WTC11 (cell line): ENCODE results near the gene TMEM41B. TPM values are rescaled to one million over a fixed set of nuclear protein-coding genes. Genes with fewer than 3 reads are reported as not detected.

Source experiments
- ATAC-seq: fragments of 200-7000 bp; cut with Tn5 transposase; 2 replicates; pipeline ENCODE4 v1.10.0; 2021; ENCODE audit warnings: mild to moderate bottlenecking, moderate library complexity
- CTCF ChIA-PET: fragments of 300-600 bp; sonication (Branson Sonifier 250); formaldehyde crosslinking; loops from one replicate; lab custom pipeline; 2021; ENCODE audit warnings: antibody characterized with exemption; lab: Charles Lee
- POLR2A ChIA-PET: fragments of 350-600 bp; sonication (Branson Sonifier 250); formaldehyde crosslinking; loops from one replicate; lab custom pipeline; 2021; ENCODE audit warnings: antibody characterized with exemption; lab: Charles Lee
- DNase-seq: peaks from one replicate; pipeline ENCODE4 v3.0.0; 2021; ENCODE audit warnings: low spot score
- H3K27ac Mint-ChIP-seq: 2 replicates; pipeline ENCODE4 v1.8.0; 2021; ENCODE audit warnings: mixed read lengths
- H3K27me3 Mint-ChIP-seq: 2 replicates; pipeline ENCODE4 v1.8.0; 2021; ENCODE audit warnings: low read depth, mild to moderate bottlenecking, moderate library complexity, mixed read lengths
- H3K36me3 Mint-ChIP-seq: 2 replicates; pipeline ENCODE4 v1.8.0; 2021; ENCODE audit warnings: mixed read lengths
- H3K4me1 Mint-ChIP-seq: 2 replicates; pipeline ENCODE4 v1.8.0; 2022; ENCODE audit warnings: mixed read lengths
- H3K4me3 Mint-ChIP-seq: 2 replicates; pipeline ENCODE4 v1.8.0; 2021; ENCODE audit warnings: mild to moderate bottlenecking, moderate library complexity, mixed read lengths
- H3K9me3 Mint-ChIP-seq: 2 replicates; pipeline ENCODE4 v1.8.0; 2021; ENCODE audit warnings: mixed read lengths
- ARID4B ChIP-seq: sonication (generic); formaldehyde crosslinking; IDR thresholded peaks from 2 replicates; pipeline ENCODE4 v1.8.0; 2023; ENCODE audit warnings: missing genetic modification reagents, mild to moderate bottlenecking, borderline replicate concordance
- ATF2 ChIP-seq: sonication (generic); formaldehyde crosslinking; IDR thresholded peaks from 2 replicates; pipeline ENCODE4 v1.8.1; 2022; ENCODE audit warnings: low read depth, missing genetic modification reagents, borderline replicate concordance
- ATF3 ChIP-seq: sonication (generic); formaldehyde crosslinking; conservative IDR thresholded peaks from 2 replicates; pipeline ENCODE4 v1.8.1; 2022; ENCODE audit warnings: mild to moderate bottlenecking, missing genetic modification reagents
- CREB1 ChIP-seq: sonication (generic); formaldehyde crosslinking; IDR thresholded peaks from 2 replicates; pipeline ENCODE4 v1.8.0; 2023; ENCODE audit warnings: mild to moderate bottlenecking, missing genetic modification reagents
- CREM ChIP-seq: sonication (generic); formaldehyde crosslinking; IDR thresholded peaks from 2 replicates; pipeline ENCODE4 v1.8.1; 2022; ENCODE audit warnings: mild to moderate bottlenecking, missing genetic modification reagents, moderate library complexity
- ELF4 ChIP-seq: sonication (generic); formaldehyde crosslinking; IDR thresholded peaks from 2 replicates; pipeline ENCODE4 v1.8.1; 2022; ENCODE audit warnings: low read depth, mild to moderate bottlenecking, moderate library complexity, missing genetic modification reagents
- ERG ChIP-seq: fragments of 250-450 bp; sonication (Bioruptor Pico); IDR thresholded peaks from 2 replicates; pipeline ENCODE4 v1.8.0; 2021; ENCODE audit warnings: mild to moderate bottlenecking
- FOXK1 ChIP-seq: sonication (generic); formaldehyde crosslinking; IDR thresholded peaks from 2 replicates; pipeline ENCODE4 v1.8.0; 2022; ENCODE audit warnings: mild to moderate bottlenecking, moderate library complexity, missing genetic modification reagents
- FOXP4 ChIP-seq: sonication (generic); formaldehyde crosslinking; IDR thresholded peaks from 2 replicates; pipeline ENCODE4 v1.8.0; 2022; ENCODE audit warnings: mild to moderate bottlenecking, missing genetic modification reagents
- GRHL2 ChIP-seq: fragments of 250-450 bp; sonication (Bioruptor Pico); IDR thresholded peaks from 2 replicates; pipeline ENCODE4 v1.8.0; 2022; ENCODE audit warnings: mild to moderate bottlenecking, moderate library complexity; ENCODE audit not compliant: insufficient replicate concordance, severe bottlenecking
- IRF1 ChIP-seq: sonication (generic); formaldehyde crosslinking; IDR thresholded peaks from 2 replicates; pipeline ENCODE4 v1.8.0; 2023; ENCODE audit warnings: missing genetic modification reagents
- KAT7 ChIP-seq: sonication (generic); formaldehyde crosslinking; IDR thresholded peaks from 2 replicates; pipeline ENCODE4 v1.8.1; 2023; ENCODE audit warnings: missing genetic modification reagents, mild to moderate bottlenecking, borderline replicate concordance
- NR2C2 ChIP-seq: sonication (generic); formaldehyde crosslinking; IDR thresholded peaks from 2 replicates; pipeline ENCODE4 v1.8.0; 2022; ENCODE audit warnings: mild to moderate bottlenecking, missing genetic modification reagents
- SOX15 ChIP-seq: fragments of 250-450 bp; sonication (Bioruptor Pico); IDR thresholded peaks from 2 replicates; pipeline ENCODE4 v1.9.0; 2021; ENCODE audit warnings: mild to moderate bottlenecking
- TEAD1 ChIP-seq: sonication (generic); formaldehyde crosslinking; IDR thresholded peaks from 2 replicates; pipeline ENCODE4 v1.8.0; 2022; ENCODE audit warnings: mild to moderate bottlenecking, missing genetic modification reagents
- TEAD4 ChIP-seq: sonication (generic); formaldehyde crosslinking; IDR thresholded peaks from 2 replicates; pipeline ENCODE4 v1.8.0; 2022; ENCODE audit warnings: mild to moderate bottlenecking, missing genetic modification reagents
- ZBTB21 ChIP-seq: sonication (generic); formaldehyde crosslinking; IDR thresholded peaks from 2 replicates; pipeline ENCODE4 v1.8.1; 2023; ENCODE audit warnings: mild to moderate bottlenecking, missing genetic modification reagents, borderline replicate concordance
- ZMAT4 ChIP-seq: fragments of 250-450 bp; sonication (Bioruptor Pico); IDR thresholded peaks from 2 replicates; pipeline ENCODE4 v1.9.0; 2021; ENCODE audit warnings: mild to moderate bottlenecking
- ZNF219 ChIP-seq: sonication (generic); formaldehyde crosslinking; IDR thresholded peaks from 2 replicates; pipeline ENCODE4 v1.8.0; 2023; ENCODE audit warnings: missing genetic modification reagents, mild to moderate bottlenecking, borderline replicate concordance
- ZNF263 ChIP-seq: sonication (generic); formaldehyde crosslinking; IDR thresholded peaks from 2 replicates; pipeline ENCODE4 v1.8.1; 2022; ENCODE audit warnings: low read depth, mild to moderate bottlenecking, moderate library complexity, missing genetic modification reagents
- ZNF317 ChIP-seq: sonication (generic); formaldehyde crosslinking; IDR thresholded peaks from 2 replicates; pipeline ENCODE4 v1.8.1; 2023; ENCODE audit warnings: low read depth, mild to moderate bottlenecking, moderate library complexity, missing genetic modification reagents, borderline replicate concordance
- ZNF396 ChIP-seq: fragments of 250-450 bp; sonication (Bioruptor Pico); IDR thresholded peaks from 2 replicates; pipeline ENCODE4 v1.8.0; 2021; ENCODE audit warnings: mild to moderate bottlenecking, moderate library complexity, borderline replicate concordance
- ZNF425 ChIP-seq: fragments of 250-450 bp; sonication (Bioruptor Pico); conservative IDR thresholded peaks from 2 replicates; pipeline ENCODE4 v1.9.0; 2021; ENCODE audit warnings: mild to moderate bottlenecking
- total RNA-seq: library from RNA; stranded (reverse); gene quantifications from 3 replicates; pipeline ENCODE4 v1.2.3, GENCODE V29; 2021

Gene TMEM41B
- total RNA-seq, 1 experiment from 2014 or later = 45.8 TPM

- H3K27ac Mint-ChIP-seq = no peak overlapping the region
- no peak for ATAC-seq
- H3K36me3 Mint-ChIP-seq = no peaks in the 10 kb centered on the region; the same call in 1 of the 2 replicates
- DNase-seq = no peak
- H3K4me3 Mint-ChIP-seq = no peak overlapping the region
- ChIA-PET CTCF (no interaction called here), POLR2A (no interaction called here)
- peaks cover 3% of the 10 kb centered on the region; the same call in 1 of the 2 replicates for H3K9me3 Mint-ChIP-seq
- H3K27me3 Mint-ChIP-seq = no peaks in the 10 kb centered on the region
- H3K4me1 Mint-ChIP-seq = peaks cover 23% of the 10 kb centered on the region
- TF ChIP-seq ZNF263 (CRISPR knock-in tag) (no peak), CREB1 (CRISPR knock-in tag) (no peak), ZNF219 (CRISPR knock-in tag) (no peak), TEAD1 (CRISPR knock-in tag) (no peak), ATF3 (CRISPR knock-in tag) (no peak), ZNF396 (CRISPR knock-in tag) (no peak), ELF4 (CRISPR knock-in tag) (no peak), FOXP4 (CRISPR knock-in tag) (no peak), ZNF317 (CRISPR knock-in tag) (no peak), ZBTB21 (no peak), IRF1 (no peak), SOX15 (no peak), FOXK1 (CRISPR knock-in tag) (no peak), ZMAT4 (no peak), ZNF425 (CRISPR knock-in tag) (no peak), NR2C2 (CRISPR knock-in tag) (no peak), TEAD4 (CRISPR knock-in tag) (no peak), ATF2 (CRISPR knock-in tag) (no peak)
- TF ChIP-seq, all 79 proteins: peak for 0
Measured at GRCh38 chr11:9269492-9270013, 44.8 kb downstream of the TMEM41B start.

GRCh38 chr11:9267680-9268079 lies 46.7 kb downstream of the TMEM41B start:
- Mint-ChIP-seq H3K27ac (peak overlapping the region; percentile 72), H3K9me3 (peaks cover 3% of the 10 kb centered on the region; the same call in 1 of the 2 replicates), H3K27me3 (no peaks in the 10 kb centered on the region; the same call in 1 of the 2 replicates), H3K36me3 (peaks cover 5% of the 10 kb centered on the region; the same call in 1 of the 2 replicates), H3K4me3 (peak overlapping the region; percentile 3; the same call in 1 of the 2 replicates), H3K4me1 (peaks cover 32% of the 10 kb centered on the region)
- ChIA-PET POLR2A (no interaction called here), CTCF (no interaction called here)
- ATAC-seq (peak; percentile 8; the same call in 1 of the 2 replicates), DNase-seq (no peak)
- no peak for TF ChIP-seq FOXK1 (CRISPR knock-in tag)
- no peak for TF ChIP-seq CREM
- no peak for TF ChIP-seq ARID4B (CRISPR knock-in tag)
- TF ChIP-seq ERG (CRISPR knock-in tag) = no peak
- TF ChIP-seq KAT7 (CRISPR knock-in tag) = no peak
- no peak for TF ChIP-seq CREB1 (CRISPR knock-in tag)
- TF ChIP-seq GRHL2 = no peak
